Measurements from ENCODE around the gene MKRN2OS. TPM values are rescaled to one million over a fixed set of nuclear protein-coding genes. Genes with fewer than 3 reads are reported as not detected.

MKRN2OS gene, protein sequence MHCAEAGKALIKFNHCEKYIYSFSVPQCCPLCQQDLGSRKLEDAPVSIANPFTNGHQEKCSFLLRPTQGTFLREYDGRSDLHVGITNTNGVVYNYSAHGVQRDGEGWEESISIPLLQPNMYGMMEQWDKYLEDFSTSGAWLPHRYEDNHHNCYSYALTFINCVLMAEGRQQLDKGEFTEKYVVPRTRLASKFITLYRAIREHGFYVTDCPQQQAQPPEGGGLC
- total RNA-seq = 6.3 TPM

DNA sequence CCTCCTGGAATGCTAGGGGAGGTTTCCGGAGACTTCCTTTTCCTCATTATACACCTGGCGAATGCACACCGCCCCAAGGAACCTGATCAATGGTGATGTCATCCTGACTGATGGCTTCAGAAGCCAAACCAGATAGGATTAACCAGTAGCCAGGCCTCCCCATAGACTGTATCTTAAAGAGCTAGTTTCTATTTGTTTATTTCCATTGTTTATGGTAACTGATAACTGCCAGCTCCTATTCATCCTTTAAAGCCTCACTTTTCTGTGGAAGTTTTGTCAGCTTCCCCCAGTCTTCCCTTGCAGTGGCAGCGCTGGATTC, at the start of gene MKRN2OS:
Gene MKRN2OS (minus strand): TSS at position 27 of the 319 bp plus-strand sequence. CDS start 35 bp downstream, outside the sequence.
- peak; percentile 97 for ATAC-seq

DNA sequence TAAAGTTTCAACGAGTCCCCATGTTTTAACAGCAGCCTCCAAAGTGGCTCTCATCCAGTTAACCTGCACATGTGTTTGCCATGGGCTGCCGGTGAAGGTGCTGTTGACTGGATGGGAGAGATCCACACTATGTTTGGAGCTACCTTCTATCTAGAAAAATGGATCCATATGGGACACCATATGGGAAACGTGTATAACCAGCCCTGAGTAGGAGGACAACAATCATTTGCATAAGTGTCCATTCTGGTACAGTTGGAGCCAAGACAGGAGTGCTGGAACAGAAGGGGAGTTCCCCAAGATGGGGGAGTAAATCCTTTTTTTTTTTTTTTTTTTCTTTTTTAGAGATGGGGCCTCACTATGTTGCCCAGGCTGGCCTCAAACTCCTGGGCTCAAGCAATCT, 48.2 kb upstream of the MKRN2OS start:
- ATAC-seq = no peak

DNA sequence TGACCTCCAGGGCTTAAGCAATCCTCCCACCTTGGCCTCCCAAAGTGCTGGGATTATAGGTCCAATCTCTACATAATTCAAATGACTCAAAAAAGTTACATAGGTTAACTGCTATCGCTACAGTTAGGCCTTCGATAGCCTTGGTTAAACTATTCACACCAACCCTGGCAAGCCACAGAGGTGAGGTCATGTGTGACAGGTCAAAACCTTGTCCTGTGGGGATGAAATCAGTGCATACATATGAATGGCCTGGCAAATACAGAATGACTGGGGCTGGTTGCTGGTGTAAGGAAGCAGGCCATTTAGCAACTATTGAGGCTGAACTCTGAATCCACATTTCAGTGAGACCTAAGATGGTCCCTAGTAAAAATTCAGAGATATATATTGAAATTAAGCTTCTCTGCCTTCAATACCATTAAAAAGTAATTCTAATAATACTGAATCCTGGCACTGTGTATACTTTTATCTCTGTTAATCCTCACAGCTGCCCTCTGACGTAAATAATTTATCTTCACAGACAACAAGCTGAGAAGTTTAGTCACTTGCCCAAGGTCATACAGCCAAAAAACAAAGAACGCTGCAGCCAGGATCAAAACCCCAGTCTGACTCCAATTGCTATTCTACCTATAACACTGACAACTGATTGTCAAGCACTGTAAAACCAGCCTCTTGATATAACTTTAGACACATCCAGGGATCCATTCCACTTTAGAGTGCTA, 46.9 kb upstream of the MKRN2OS start:
- ATAC-seq = no peak

DNA sequence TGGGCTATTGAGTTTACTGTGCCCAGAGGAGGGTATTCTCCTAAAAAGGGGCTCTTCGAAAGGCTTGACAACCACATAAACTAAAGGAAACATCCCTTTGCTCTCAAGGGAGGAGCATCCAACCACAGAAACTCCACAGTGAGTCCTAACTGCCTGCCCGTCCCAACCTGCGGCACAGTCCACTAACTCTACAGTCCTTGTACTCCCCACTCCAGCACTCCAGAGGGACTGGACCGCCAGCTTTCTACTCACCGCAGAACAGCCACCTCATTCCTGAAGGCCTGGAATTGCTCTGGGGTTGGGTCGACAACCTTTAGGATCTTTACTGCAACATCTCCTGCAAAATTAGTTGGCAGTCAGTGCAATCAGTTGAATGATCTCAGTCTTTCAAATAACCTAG, 46.2 kb upstream of the MKRN2OS start:
- no peak for ATAC-seq

DNA sequence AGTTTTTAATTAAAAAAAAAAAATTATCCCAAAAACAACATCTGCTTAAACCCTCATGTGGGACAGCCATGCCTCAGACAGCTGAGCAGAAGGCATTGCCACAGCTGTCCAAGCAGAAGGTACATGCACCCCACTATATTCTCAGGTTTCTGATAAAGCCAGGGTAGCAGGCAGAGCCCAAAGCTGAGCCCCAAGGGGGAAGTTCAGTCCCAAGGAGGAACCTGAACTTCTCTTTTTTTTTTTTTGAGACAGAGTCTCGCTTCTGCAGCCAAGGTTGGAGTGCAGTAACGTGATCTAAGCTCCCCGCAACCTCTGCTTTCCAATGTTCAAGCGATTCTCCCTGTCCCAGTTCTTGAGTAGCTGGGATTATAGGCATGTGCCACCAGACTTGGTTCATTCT, 44.8 kb upstream of the MKRN2OS start:
- ATAC-seq = no peak

DNA sequence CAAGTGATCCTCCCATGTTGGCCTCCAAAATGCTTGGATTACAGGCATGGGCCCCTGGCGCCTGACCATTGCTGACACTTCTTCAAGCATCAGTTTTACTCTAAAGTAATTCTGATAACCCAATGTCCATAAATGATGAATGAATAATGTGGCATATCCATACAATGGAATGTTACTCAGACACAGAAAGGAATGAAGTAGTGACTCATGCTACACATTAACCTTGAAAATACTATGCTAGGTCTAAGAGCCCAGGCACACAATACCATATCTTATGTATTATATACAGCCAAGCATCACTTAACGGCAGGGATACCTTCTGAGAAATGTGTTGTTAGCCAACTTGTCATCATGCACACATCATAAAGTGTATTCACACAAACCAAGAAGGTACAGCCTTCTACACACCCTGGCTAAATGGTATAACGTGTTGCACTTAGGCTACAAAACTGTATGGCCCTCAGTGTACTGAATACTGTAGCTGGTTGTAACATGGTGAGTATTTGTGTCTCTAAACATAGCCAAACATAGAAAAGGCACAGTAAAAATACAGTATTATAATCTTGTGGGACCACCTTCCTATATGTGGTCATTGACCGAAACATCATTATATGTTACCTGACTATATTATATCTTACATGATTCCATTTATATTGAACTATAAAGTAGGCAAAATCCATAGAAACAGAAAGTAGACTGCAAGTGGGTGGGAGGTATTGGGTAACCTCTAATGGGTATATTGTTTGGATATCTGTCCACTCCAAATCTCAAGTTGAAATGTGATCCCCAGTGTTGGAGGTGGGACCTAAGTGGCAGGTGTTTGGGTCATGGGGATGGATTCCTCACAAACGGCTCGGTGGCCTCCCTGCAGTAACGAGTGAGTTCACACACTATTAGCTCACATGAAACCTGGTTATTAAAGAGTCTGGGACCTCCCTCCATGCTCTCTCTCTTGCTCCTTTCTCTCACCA, 43.0 kb upstream of the MKRN2OS start:
- peak; percentile 31 for ATAC-seq

DNA sequence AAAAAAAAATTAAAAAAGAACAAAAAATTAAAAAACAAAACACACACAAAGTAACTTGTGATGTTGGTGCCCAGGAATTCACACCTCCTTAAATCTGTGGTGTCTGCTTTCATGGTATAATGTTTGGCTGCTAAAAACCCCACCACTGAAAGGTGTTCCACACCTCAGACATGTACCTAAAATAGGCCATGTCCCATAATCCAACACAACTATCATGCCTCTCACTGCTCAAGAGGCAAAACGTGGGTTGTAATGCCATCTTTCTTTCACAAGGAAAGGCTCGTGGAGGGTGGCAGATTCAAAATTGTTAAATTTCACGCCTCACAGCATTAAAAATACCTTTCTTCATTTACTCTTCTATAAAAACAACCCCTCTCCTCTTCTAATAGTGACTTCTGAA, 41.1 kb upstream of the MKRN2OS start:
- no peak for ATAC-seq

DNA sequence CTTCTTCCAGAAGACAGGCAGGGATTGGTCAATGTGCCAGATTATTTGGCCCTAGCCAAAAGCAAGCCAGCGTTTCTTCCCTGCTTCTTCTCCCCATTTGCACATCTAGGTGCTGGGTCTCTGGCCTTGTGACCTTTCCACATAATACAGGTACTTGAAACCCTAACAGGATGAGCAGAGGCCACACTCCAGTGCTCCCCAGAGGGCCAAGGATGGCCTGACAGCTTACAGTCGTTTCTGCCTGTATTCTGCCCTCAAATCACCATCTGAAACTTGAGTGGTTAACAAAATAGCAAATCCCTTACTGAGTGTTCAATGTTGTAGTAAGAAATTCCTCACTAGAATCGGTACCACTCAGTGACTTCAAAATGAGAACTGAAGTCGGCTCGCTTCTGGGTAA, 40.7 kb upstream of the MKRN2OS start:
- ATAC-seq = no peak

DNA sequence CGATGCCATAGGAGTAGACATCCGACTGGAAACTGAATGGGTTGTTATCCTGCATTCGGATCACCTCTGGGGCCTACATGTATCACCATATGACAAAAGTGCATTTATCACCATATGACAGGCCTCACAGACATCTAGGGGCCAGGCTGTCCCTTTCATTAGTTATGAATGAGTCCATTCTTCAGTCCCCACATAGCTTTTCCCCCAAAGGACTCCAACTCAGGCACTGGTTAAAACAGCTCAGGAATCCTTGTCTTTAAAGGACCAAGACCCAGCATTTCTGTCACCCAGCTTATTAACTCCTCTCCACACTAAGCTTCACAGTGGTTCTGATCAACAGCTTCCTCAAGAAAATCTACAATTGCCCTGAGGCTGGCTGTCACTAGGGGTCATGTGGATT, 39.9 kb upstream of the MKRN2OS start:
- no peak for ATAC-seq

DNA sequence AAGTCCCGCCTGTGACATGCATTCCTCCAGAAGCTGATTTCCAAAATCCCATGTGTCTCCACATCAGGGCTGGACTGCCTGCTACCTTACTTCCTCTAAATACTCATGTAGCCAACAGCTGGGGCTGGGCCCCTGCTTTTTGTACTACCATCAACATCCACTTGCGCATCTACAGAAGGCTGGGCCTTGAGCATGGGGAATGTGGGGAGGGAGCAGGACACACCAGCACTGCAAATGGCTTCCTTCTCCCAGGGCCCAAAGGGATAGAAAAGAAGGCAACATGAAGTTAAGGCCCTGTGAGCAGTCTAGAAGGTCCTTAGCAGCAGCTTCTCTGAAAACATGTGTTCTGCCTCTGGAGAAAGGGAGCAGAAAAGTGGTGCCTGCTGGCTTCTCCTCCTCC, 38.8 kb upstream of the MKRN2OS start:
- ATAC-seq = no peak

DNA sequence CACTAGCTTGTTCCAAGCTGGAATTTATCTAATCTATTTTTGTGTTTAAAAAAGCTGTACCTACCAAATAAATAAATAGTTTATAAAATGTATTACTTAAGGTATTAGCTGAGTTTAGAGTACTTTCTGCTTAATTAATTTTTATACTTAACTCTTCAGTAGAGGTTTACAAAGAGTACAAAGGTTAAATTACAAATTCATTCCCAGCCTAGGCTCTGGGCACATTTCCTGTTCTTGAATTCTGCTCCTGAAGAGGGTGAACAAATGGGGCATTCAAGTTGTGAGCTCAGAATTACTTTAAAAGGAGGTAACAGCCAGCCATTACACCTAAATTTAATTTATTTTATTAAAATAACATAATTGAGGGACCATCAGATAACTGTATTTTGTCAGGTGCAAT, 38.0 kb upstream of the MKRN2OS start:
- no peak for ATAC-seq

DNA sequence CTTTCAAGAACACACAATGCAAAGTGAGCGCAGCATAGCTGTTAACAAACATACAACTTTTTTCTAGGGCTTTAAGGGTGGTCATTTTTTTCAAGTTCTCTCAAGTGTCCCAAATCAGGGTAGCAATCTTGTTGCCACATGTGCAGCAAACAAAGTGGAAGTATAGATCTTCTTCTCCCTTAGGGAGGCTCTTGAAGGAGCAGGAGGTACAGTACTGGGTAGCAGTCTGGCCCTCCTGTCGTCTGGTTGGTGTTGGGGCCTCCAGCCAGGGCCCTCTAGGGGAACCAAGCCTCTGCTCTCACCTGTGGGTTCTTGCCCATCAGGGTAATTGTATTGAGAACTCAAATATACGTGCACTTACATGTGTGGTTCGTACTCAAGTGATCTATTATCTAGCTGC, 37.4 kb upstream of the MKRN2OS start:
- ATAC-seq = no peak

DNA sequence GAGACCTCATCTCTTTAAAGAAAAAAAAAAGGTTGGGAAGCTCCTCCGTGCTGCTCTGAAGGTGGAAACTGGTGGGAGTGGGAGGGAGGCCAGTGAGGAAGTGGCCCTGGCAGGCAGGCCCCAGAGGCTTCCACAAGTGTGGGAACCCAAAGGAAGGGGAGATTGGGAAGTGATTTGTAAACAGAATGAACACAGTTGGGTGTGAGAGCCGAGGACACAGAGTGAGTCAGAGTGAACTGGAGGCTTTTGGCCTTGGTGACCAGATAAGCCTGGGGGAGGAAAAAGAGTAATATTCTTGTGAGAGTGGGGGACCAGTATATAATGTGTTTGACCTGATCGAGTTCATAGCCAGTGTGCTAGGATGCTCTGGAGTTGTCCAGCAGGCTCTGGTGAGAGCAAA, 34.6 kb upstream of the MKRN2OS start:
- peak; percentile 19 for ATAC-seq

DNA sequence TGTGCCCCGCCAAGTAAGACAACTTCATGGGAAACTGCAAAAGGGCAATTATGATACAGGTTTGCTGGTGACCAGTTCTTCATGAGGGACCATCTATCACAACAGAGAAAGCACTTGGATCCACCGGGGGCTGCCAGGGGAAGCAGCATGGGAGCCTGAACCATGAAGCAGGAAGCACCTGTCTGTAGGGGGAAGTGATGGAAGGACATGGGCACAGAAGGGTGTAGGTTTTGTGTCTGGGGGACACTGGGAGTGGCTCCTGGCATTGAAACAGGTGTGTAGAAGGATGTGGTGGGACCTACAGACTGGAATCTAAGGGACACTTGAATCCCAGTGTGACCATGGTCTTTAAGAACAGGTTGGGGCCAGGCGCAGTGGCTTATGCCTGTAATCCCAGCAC, 34.2 kb upstream of the MKRN2OS start:
- ATAC-seq = no peak

DNA sequence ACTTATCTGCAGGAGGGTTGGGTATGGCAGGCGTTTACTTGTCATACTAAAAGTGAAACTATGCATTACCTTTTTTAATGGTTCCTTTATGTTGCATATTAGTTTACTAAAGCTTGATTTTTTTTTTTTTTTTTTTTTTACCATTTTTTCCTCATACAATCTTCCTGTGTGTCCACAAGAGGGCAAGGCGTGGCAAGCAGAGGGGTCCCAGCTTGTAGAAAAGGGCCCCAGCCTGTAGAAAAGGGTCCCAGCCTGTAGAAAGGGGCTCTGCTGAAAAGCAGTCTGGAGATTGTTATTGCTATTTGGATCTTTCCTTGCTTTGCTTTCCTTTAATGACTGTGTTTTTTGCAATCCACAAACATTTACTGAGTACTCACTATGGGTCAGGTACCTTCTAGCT, 33.4 kb upstream of the MKRN2OS start:
- no peak for ATAC-seq

DNA sequence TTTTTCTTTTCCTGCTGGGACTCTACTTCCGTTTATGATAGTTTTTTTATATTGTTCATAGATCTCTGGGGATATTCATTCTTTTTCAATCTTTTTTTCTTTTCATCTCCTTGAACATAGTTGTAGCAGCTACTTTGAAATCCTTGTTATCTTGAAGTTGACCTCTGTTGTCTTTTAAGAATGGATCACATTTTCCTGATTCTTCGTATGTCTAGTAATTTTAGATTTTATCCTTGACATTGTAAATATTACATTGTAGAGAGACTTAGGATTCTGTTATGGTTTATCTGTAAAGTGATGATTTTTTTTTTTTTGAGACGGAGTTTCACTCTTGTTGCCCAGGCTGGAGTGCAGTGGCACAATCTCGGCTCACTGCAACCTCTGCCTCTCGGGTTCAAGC, 32.1 kb upstream of the MKRN2OS start:
- ATAC-seq = no peak

DNA sequence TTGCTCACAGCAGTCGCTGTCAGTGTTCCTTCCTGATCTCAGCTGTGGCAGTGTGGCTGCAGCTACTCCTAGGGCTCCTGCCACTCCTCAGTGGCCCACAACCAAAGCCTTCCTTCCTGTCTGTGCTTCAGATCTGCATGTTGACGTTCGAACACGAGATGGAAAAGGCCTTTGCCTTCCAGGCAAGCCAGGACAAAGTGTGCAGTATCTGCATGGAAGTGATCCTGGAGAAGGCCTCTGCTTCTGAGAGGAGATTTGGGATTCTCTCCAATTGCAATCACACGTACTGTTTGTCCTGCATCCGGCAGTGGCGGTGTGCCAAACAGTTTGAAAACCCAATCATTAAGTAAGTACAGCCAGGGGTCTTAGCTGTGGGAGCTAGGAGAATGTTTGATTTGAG, 29.4 kb upstream of the MKRN2OS start:
- no peak for ATAC-seq

DNA sequence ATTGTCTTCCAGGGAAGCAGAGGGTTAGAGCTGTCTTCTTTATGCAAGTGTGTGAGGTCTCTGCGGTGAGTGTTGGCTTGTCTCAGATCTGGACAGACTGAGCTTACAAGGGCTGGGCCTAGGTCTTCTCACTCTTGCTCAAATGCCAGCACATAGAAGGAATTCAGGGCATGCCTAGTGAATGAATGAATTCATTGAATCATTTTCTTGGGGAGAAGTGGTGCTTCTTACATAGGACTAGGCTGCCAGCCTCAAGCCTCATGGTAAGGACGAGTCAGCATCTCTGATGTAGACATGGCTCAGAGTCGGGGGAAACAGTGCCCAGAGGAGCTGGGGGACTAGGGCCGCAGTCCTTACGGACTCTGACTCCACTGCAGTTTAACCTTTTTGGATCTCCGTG, 28.8 kb upstream of the MKRN2OS start:
- ATAC-seq = no peak

DNA sequence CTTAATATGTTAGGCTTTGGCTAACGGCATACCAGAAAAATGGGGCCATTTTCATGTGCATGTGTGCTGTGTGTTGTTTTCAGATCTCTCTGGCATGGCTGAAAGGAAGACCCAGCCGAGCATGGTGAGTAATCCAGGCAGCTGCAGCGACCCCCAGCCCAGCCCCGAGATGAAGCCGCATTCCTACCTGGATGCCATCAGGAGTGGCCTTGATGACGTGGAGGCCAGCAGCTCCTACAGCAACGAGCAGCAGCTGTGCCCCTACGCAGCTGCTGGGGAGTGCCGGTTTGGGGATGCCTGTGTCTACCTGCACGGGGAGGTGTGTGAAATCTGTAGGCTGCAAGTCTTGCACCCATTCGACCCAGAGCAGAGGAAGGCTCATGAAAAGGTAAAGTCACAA, 26.7 kb upstream of the MKRN2OS start:
- no peak for ATAC-seq

DNA sequence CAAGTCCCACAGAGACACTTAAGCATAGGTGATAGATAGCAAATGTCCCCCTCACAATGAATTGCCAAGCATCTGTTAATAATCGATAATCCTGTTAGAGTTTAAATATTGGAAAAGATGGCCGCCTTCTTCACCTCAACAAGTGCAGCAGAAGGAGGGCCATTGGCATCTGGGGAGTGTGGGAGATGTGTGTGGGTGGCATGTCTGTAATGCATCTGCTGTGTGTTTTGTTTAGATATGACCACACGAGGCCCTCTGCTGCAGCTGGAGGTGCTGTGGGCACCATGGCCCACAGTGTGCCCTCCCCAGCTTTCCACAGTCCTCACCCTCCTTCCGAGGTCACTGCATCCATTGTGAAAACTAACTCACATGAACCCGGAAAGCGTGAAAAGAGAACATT, 24.5 kb upstream of the MKRN2OS start:
- no peak for ATAC-seq

DNA sequence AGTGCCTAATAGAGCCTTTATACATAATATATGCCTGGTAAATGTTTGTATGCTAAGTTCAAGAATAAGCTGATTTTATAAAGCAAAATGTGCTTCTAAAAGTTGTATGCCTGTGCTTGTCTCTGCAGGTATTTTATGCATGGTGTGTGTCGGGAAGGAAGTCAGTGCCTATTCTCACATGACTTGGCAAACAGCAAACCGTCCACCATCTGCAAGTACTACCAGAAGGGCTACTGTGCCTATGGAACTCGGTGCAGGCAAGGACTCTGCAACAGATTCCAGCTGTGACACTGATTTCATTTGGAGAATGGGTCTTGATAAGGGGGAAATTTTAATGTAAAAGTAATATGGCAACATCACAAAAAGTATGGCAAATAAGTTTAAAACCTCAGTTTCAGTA, 23.4 kb upstream of the MKRN2OS start:
- ATAC-seq = peak; percentile 58

DNA sequence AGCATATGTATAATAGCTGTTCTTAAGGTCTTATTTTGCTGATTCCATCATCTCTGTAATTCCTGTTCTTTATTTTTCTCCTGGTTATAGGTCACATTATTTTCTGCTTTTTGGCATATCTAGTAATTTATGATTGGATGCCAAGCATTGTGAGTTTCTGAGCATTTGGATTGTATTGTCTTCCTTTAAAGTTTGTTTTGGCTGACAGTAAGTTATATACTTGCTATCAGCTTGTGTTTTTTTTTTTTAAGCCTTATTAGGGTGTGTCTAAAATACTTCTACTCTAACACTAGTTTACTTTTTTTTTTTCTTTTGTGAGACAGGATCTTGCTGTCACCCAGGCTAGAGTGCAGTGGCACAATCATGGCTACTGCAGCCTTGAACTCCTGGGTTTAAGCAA, 21.7 kb upstream of the MKRN2OS start:
- no peak for ATAC-seq

DNA sequence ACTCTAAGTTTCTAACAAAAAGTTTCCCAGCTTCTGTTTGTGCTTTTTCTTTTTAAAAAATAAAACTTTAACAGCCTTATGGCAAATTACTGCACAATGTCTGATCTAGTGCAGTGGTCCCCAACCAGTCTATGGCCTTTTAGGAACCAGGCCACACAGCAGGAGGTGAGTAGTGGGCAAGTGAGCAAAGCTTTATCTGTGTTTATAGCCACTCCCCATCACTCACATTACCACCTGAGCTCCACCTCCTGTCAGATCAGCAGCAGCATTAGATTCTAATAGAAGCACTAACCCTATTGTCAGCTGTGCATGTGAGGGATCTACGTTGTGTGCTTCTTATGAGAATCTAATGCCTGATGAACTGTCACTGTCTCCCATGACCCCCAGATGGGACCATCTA, 17.2 kb upstream of the MKRN2OS start:
- ATAC-seq = no peak

DNA sequence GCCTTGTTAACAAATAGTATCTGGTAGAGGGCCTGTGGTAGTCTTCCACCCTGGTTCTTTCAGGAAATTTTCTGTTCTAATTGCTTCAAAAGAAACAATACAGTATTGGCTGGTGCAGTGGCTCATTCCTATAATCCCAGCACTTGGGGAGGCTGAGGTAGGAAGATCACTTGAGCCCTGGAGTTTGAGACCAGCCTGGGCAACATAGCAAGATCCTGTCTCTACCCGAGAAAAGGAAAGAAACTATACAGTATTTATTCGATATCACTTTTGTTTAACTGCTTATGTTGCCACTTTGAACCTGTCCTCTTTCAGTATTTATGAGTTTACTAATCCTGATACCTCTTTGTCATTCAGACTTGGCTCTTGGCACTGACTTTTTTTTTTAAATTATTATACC, 16.1 kb upstream of the MKRN2OS start:
- ATAC-seq = no peak
